Astrocyte (in vitro differentiated cells and primary cell): ENCODE results near the gene COL12A1.

ENCODE experiments used
- EZH2 ChIP-seq: IDR thresholded peaks from 2 replicates; pipeline ENCODE4 v1.6.1; 2012; ENCODE audit warnings: mild to moderate bottlenecking, low read length, inconsistent platforms; ENCODE audit not compliant: insufficient read depth
- TF ChIP-seq, protein P1 (sequence below): IDR thresholded peaks from 2 replicates; pipeline ENCODE4 v1.5.1; 2011; ENCODE audit warnings: low read depth, mild to moderate bottlenecking, inconsistent platforms, low read length, moderate library complexity; ENCODE audit not compliant: insufficient read depth

DNA sequence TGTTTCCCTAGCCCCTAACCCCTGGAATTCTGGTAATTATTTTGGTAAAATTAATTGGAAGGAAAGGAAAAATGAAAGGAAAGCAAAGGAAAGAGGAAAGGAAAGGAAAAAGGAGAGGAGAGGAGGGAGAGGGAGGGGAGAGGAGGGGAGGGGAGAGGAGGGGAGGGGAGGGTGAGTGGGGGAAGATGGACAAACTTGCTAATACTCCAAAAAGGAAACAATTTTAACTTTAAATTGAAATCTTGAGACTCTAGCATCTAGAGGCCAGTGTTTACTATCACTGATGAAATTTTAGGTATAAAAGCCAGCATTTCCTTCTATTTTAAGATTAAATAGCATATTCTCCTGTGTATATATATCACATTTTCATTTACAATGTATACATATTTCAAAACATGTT lies 156.5 kb downstream of the COL12A1 start:
- TF ChIP-seq, protein P1, sequence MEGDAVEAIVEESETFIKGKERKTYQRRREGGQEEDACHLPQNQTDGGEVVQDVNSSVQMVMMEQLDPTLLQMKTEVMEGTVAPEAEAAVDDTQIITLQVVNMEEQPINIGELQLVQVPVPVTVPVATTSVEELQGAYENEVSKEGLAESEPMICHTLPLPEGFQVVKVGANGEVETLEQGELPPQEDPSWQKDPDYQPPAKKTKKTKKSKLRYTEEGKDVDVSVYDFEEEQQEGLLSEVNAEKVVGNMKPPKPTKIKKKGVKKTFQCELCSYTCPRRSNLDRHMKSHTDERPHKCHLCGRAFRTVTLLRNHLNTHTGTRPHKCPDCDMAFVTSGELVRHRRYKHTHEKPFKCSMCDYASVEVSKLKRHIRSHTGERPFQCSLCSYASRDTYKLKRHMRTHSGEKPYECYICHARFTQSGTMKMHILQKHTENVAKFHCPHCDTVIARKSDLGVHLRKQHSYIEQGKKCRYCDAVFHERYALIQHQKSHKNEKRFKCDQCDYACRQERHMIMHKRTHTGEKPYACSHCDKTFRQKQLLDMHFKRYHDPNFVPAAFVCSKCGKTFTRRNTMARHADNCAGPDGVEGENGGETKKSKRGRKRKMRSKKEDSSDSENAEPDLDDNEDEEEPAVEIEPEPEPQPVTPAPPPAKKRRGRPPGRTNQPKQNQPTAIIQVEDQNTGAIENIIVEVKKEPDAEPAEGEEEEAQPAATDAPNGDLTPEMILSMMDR = no peak
- TF ChIP-seq EZH2 = no peak
